Endothelial cell of umbilical vein (primary cell): Measurements from ENCODE around the gene DENND1A. TPM values are rescaled to one million over a fixed set of nuclear protein-coding genes. Genes with fewer than 3 reads are reported as not detected.

Source experiments
- BruUV-seq: library from RNA; stranded (reverse); fragments of 400-500 nt; replicated peaks from 2 replicates; lab custom pipeline; 2021; lab: Mats Ljungman, UMichigan
- CTCF ChIA-PET: fragments of 300-600, 350-600 bp; sonication (Branson Sonifier 250); formaldehyde crosslinking; loops from one replicate; lab custom pipeline; 2021; ENCODE audit warnings: antibody characterized with exemption, inconsistent platforms; lab: Charles Lee
- POLR2A ChIA-PET: fragments of 300-600, 350-600 bp; sonication (Branson Sonifier 250); formaldehyde crosslinking; loops from one replicate; lab custom pipeline; 2021; ENCODE audit warnings: antibody characterized with exemption, inconsistent platforms; lab: Charles Lee
- DNase-seq: peaks from one replicate; pipeline ENCODE4 v3.0.0-alpha.2; 2011; ENCODE audit warnings: low read depth, low spot score
- FAIRE-seq: peaks from 2 replicates; lab custom pipeline; 2011; peaks lifted over from hg19 to GRCh38; lab: Jason Lieb, UNC
- H2AFZ ChIP-seq: 2 replicates; pipeline ENCODE4 v1.6.0; 2012; ENCODE audit warnings: low read depth, low read length, control low read depth, inconsistent platforms
- H3K27ac ChIP-seq: 2 replicates; pipeline ENCODE4 v1.5.1; 2011; ENCODE audit warnings: low read depth, mild to moderate bottlenecking, control low read depth, low read length, moderate library complexity; ENCODE audit not compliant: insufficient read depth
- H3K27me3 ChIP-seq, 2 experiments: 2 replicates each; pipeline versions ENCODE4 v1.6.0 to v1.6.1; 2011; ENCODE audit warnings: low read length in 2 of 2, mixed read lengths in 1 of 2; ENCODE audit not compliant: control insufficient read depth in 2 of 2, insufficient read depth in 2 of 2
- H3K36me3 ChIP-seq, 2 experiments: 2 replicates in 1 of 2; 3 replicates in 1 of 2; pipeline ENCODE4 v1.5.1; 2011; ENCODE audit warnings: low read length in 2 of 2, mild to moderate bottlenecking in 1 of 2, moderate library complexity in 1 of 2; ENCODE audit not compliant: control insufficient read depth in 2 of 2, insufficient read depth in 2 of 2; ENCODE audit errors: extremely low read depth in 1 of 2
- H3K4me1 ChIP-seq: 3 replicates; pipeline ENCODE4 v1.5.1; 2011; ENCODE audit warnings: mild to moderate bottlenecking, low read length; ENCODE audit not compliant: control insufficient read depth, insufficient read depth; ENCODE audit errors: extremely low read depth
- H3K4me2 ChIP-seq: 2 replicates; pipeline ENCODE4 v1.6.1; 2011; ENCODE audit warnings: low read length, control low read depth, mixed read lengths; ENCODE audit not compliant: insufficient read depth
- H3K4me3 ChIP-seq, 3 experiments: fragments of 200-600 bp in 1 of 3; sonication (generic), shearing (Covaris generic) in 1 of 3; replicated peaks in 1 of 3; 2 replicates each; pipeline ENCODE4 v1.5.1; 2011 to 2016; ENCODE audit warnings: control low read depth in 3 of 3, low read length in 3 of 3, mild to moderate bottlenecking in 2 of 3, inconsistent platforms in 1 of 3, low read depth in 1 of 3, moderate library complexity in 1 of 3; ENCODE audit not compliant: insufficient read depth in 1 of 3
- H3K79me2 ChIP-seq: 2 replicates; pipeline ENCODE4 v1.6.0; 2012; ENCODE audit warnings: low read length, inconsistent platforms; ENCODE audit not compliant: control insufficient read depth, insufficient read depth
- H3K9ac ChIP-seq: replicated peaks from 2 replicates; pipeline ENCODE3; 2011; ENCODE audit warnings: low read length, control low read depth; ENCODE audit not compliant: insufficient read depth; ENCODE audit errors: extremely low read depth
- H3K9me1 ChIP-seq: replicated peaks from 3 replicates; pipeline ENCODE4 v1.6.0; 2011; ENCODE audit warnings: mild to moderate bottlenecking, low read length; ENCODE audit not compliant: control insufficient read depth, insufficient read depth; ENCODE audit errors: extremely low read depth
- H3K9me3 ChIP-seq: replicated peaks from 2 replicates; pipeline ENCODE4 v1.5.1; 2012; ENCODE audit warnings: low read length, inconsistent platforms; ENCODE audit not compliant: control insufficient read depth, insufficient read depth
- H4K20me1 ChIP-seq: replicated peaks from 2 replicates; pipeline ENCODE3; 2011; ENCODE audit warnings: mild to moderate bottlenecking, low read length; ENCODE audit not compliant: control insufficient read depth, insufficient read depth; ENCODE audit errors: extremely low read depth
- EZH2 ChIP-seq: IDR thresholded peaks from 2 replicates; pipeline ENCODE4 v1.6.1; 2012; ENCODE audit warnings: borderline replicate concordance, low read depth, mild to moderate bottlenecking, moderate library complexity, low read length, inconsistent platforms; ENCODE audit not compliant: severe bottlenecking
- FOS ChIP-seq: IDR thresholded peaks from 2 replicates; pipeline ENCODE4 v1.6.1; 2011; ENCODE audit warnings: mild to moderate bottlenecking, low read length, moderate library complexity, borderline replicate concordance; ENCODE audit not compliant: insufficient read depth
- GATA2 ChIP-seq: IDR thresholded peaks from 2 replicates; pipeline ENCODE4 v1.7.0; 2011; ENCODE audit warnings: low read depth, mild to moderate bottlenecking, moderate library complexity, mixed read lengths, low read length; ENCODE audit not compliant: insufficient read length, insufficient read depth
- JUN ChIP-seq: IDR thresholded peaks from 2 replicates; pipeline ENCODE4 v1.6.1; 2011; ENCODE audit warnings: borderline replicate concordance, low read depth; ENCODE audit not compliant: insufficient read length, insufficient read depth
- MYC ChIP-seq: IDR thresholded peaks from one replicate; pipeline ENCODE4 v1.6.1; 2011; ENCODE audit warnings: mild to moderate bottlenecking, low read depth, low read length
- POLR2A ChIP-seq: IDR thresholded peaks from 2 replicates; pipeline ENCODE4 v1.6.1; 2012; ENCODE audit warnings: low read depth, mild to moderate bottlenecking, control low read depth, low read length
- POLR2AphosphoS5 ChIP-seq: IDR thresholded peaks from 2 replicates; pipeline ENCODE4 v1.6.1; 2012; ENCODE audit warnings: low read depth, mild to moderate bottlenecking, control low read depth, low read length, moderate library complexity; ENCODE audit not compliant: insufficient read depth
- dilution Hi-C: fragments of 300-500 bp; cut with MboI; formaldehyde crosslinking; loops from one replicate; pipeline ENCODE4 v1.15.0; 2019; ENCODE audit warnings: low sequenced_read_pairs; ENCODE audit not compliant: extremely low pct_ligation_motif_present
- intact Hi-C: fragments of 100-400 bp; cut with micrococcal nuclease; formaldehyde crosslinking; loops from one replicate; pipeline ENCODE4 v1.10.0; 2022
- polyA plus RNA-seq, 4 experiments: library from polyadenylated mRNA; depleted of rRNA in 3 of 4; stranded (reverse) in 3 of 4; unstranded in 1 of 4; fragments of >200 nt; gene quantifications; 2 replicates each; pipeline versions ENCODE4 v1.2.1 to v1.2.3, GENCODE V29; 2011 to 2012; ENCODE audit warnings: missing spikeins in 1 of 4
- total RNA-seq: library from RNA; stranded (reverse); gene quantifications from 2 replicates; pipeline ENCODE4 v1.2.3, GENCODE V29; 2021
- TF ChIP-seq, protein P1 (sequence below): IDR thresholded peaks from 2 replicates; pipeline ENCODE4 v1.6.1; 2011; ENCODE audit not compliant: insufficient read depth, insufficient read length
- TF ChIP-seq, protein P2 (sequence below), 2 donors: IDR thresholded peaks; 1 replicate in 1 of 2; 2 replicates in 1 of 2; pipeline ENCODE4 v1.5.1; 2011; ENCODE audit warnings: low read length in 2 of 2, mild to moderate bottlenecking in 2 of 2, moderate library complexity in 2 of 2, control low read depth in 1 of 2, inconsistent platforms in 1 of 2, low read depth in 1 of 2; ENCODE audit not compliant: insufficient read depth in 1 of 2; ENCODE audit errors: extremely low read depth in 1 of 2

The DENND1A gene
- total and polyA plus RNA-seq, 2 donors (not counting 3 experiments of a cell fraction or from before 2014, with no cell fraction given), result 18.5 to 24.5 TPM

DNA sequence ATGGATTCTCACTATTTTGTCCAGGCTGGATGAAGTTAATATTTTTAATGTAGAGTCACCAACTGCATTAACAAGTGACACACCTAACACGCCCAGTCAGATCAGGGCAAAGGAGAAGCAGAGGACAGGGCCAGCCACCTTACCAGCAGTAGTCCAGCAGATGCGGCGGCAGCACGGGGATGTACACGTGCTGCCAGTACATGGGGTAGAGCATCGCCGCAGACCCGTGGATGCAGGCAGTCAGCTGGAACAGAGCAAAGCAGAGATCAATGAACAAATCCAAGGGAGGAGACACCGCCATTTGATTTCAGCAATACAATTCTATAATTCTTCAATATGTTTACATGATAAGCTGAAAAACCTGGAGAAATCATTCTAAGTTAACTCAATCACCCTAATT lies 299.7 kb downstream of the DENND1A start:
- Histone ChIP-seq H3K4me2 (no peak overlapping the region), H3K4me3 (no peak overlapping the region), H3K79me2 (no peaks in the 10 kb centered on the region), H3K9ac (no peak overlapping the region), H3K9me3 (no peaks in the 10 kb centered on the region), H3K9me1 (no peaks in the 10 kb centered on the region), H4K20me1 (no peaks in the 10 kb centered on the region), H3K27ac (no peak overlapping the region), H3K4me1 (no peaks in the 10 kb centered on the region), H3K36me3 (no peaks in the 10 kb centered on the region), H2AFZ (no peak overlapping the region), H3K27me3 (no peaks in the 10 kb centered on the region)
- POLR2A ChIA-PET, result no interaction called here
- DNase-seq (no peak), FAIRE-seq (no peak)
- dilution Hi-C loops (no loop called here), intact Hi-C loops (no loop called here)
- BruUV-seq, result no TSS peak
- CTCF ChIA-PET, result interaction anchor here (0.7 kb wide), 1 partner anchor 123 kb away, joined by 5 read pairs; no protein-coding TSS in a partner anchor
- TF ChIP-seq FOS (no peak), POLR2A (no peak), JUN (no peak), GATA2 (no peak), POLR2AphosphoS5 (no peak), MYC (no peak), EZH2 (no peak)
- TF ChIP-seq, protein P1, sequence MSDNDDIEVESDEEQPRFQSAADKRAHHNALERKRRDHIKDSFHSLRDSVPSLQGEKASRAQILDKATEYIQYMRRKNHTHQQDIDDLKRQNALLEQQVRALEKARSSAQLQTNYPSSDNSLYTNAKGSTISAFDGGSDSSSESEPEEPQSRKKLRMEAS, result no peak
- TF ChIP-seq, protein P2, sequence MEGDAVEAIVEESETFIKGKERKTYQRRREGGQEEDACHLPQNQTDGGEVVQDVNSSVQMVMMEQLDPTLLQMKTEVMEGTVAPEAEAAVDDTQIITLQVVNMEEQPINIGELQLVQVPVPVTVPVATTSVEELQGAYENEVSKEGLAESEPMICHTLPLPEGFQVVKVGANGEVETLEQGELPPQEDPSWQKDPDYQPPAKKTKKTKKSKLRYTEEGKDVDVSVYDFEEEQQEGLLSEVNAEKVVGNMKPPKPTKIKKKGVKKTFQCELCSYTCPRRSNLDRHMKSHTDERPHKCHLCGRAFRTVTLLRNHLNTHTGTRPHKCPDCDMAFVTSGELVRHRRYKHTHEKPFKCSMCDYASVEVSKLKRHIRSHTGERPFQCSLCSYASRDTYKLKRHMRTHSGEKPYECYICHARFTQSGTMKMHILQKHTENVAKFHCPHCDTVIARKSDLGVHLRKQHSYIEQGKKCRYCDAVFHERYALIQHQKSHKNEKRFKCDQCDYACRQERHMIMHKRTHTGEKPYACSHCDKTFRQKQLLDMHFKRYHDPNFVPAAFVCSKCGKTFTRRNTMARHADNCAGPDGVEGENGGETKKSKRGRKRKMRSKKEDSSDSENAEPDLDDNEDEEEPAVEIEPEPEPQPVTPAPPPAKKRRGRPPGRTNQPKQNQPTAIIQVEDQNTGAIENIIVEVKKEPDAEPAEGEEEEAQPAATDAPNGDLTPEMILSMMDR (IDR thresholded peaks at IDR 0.05; ENCODE audit: extremely low read depth in 1 of 2, insufficient read depth in 1 of 2, low read depth in 1 of 2, low read length in 2 of 2), result no peak
